Hepatocyte (in vitro differentiated cells): Measurements from ENCODE around the gene ELL2.

Source experiments
- CTCF ChIP-seq: fragments of 200-600 bp; sonication (generic); IDR thresholded peaks from 2 replicates; pipeline ENCODE4 v1.5.1; 2016; ENCODE audit warnings: antibody characterized with exemption, mild to moderate bottlenecking; ENCODE audit not compliant: poor library complexity
- EZH2 ChIP-seq: fragments of 200-600 bp; sonication (generic); IDR thresholded peaks from 2 replicates; pipeline ENCODE4 v1.6.1; 2016; ENCODE audit warnings: antibody characterized with exemption, mild to moderate bottlenecking, borderline replicate concordance

DNA sequence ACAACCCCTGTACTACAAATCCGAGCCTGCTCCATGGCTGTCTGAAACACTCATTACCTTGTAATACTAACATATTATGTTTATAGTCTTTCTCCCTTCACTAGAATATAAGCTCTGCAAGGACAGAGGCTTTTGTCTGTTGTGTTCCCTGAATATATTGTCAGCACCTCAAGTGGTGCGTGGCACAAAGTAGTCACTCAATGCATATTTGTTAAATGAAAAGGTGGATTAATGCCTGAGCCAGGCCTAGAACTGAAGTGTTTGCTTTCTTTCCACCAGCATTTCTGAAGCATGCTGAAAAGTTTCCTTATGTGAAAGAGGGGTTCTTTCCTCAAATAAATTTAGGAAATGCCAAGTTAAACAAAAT is 36.3 kb downstream of the ELL2 start:
- TF ChIP-seq CTCF (no peak), EZH2 (no peak)
